HepG2 (cell line): Measurements from ENCODE around the gene FSCN2. TPM values are rescaled to one million over a fixed set of nuclear protein-coding genes. Genes with fewer than 3 reads are reported as not detected.

Experiments
- AGO2 ChIP-seq: fragments of 200-400 bp; formaldehyde crosslinking; optimal IDR thresholded peaks from 2 replicates; pipeline ENCODE3; 2017; ENCODE audit warnings: mild to moderate bottlenecking, low read depth, low read length, moderate library complexity
- HDAC2 ChIP-seq: sonication (generic); formaldehyde crosslinking; IDR thresholded peaks from 2 replicates; pipeline ENCODE4 v1.4.0; 2020; ENCODE audit warnings: missing genetic modification reagents
- NFKB2 ChIP-seq: sonication (generic); formaldehyde crosslinking; IDR thresholded peaks from 2 replicates; pipeline ENCODE4 v1.4.0; 2020; ENCODE audit warnings: missing genetic modification reagents, borderline replicate concordance
- XRCC5 ChIP-seq: fragments of 200-400 bp; formaldehyde crosslinking; optimal IDR thresholded peaks from 2 replicates; pipeline ENCODE3; 2017; ENCODE audit warnings: mild to moderate bottlenecking, low read length
- ZNF260 ChIP-seq: sonication (generic); formaldehyde crosslinking; IDR thresholded peaks from 2 replicates; pipeline ENCODE4 v1.4.0; 2020; ENCODE audit warnings: missing genetic modification reagents, low read depth, mild to moderate bottlenecking, borderline replicate concordance
- ZNF781 ChIP-seq: sonication (generic); formaldehyde crosslinking; IDR thresholded peaks from 2 replicates; pipeline ENCODE4 v1.5.1; 2020; ENCODE audit warnings: borderline replicate concordance, mild to moderate bottlenecking, missing genetic modification reagents; ENCODE audit errors: not compliant biosample characterization
- polyA plus RNA-seq, 8 experiments: library from polyadenylated mRNA; depleted of rRNA in 3 of 8; stranded (reverse) in 7 of 8; unstranded in 1 of 8; fragments of >200 nt; fragmentation: Illumina TruSeq in 4 of 8; extraction: Trizol in 4 of 8; gene quantifications; 2 replicates each; pipeline versions ENCODE4 v1.2.1 to v1.2.3, GENCODE V29; 2011 to 2016; ENCODE audit warnings: low read depth in 4 of 8, missing spikeins in 1 of 8, mixed read lengths in 1 of 8; ENCODE audit not compliant: insufficient read depth in 1 of 8
- total RNA-seq, 5 experiments: library from RNA; depleted of rRNA; stranded (reverse); fragments of >200 nt; fragmentation: Illumina TruSeq; extraction: Trizol; gene quantifications; 2 replicates each; pipeline ENCODE4 v1.2.3, GENCODE V29; 2016; ENCODE audit warnings: low read depth in 1 of 5
- TF ChIP-seq, protein P1 (sequence below): sonication (generic); formaldehyde crosslinking; IDR thresholded peaks from 2 replicates; pipeline ENCODE4 v1.4.0; 2020; ENCODE audit warnings: missing genetic modification reagents, borderline replicate concordance
- TF ChIP-seq, protein P2 (sequence below): sonication (generic); formaldehyde crosslinking; IDR thresholded peaks from 2 replicates; pipeline ENCODE4 v1.4.0; 2020; ENCODE audit warnings: missing genetic modification reagents, borderline replicate concordance
- TF ChIP-seq, protein P3 (sequence below): sonication (generic); formaldehyde crosslinking; IDR thresholded peaks from 2 replicates; pipeline ENCODE4 v1.5.1; 2020; ENCODE audit warnings: mild to moderate bottlenecking, missing genetic modification reagents, moderate library complexity
- TF ChIP-seq, protein P4 (sequence below): sonication (generic); formaldehyde crosslinking; IDR thresholded peaks from 2 replicates; pipeline ENCODE4 v1.5.0; 2020; ENCODE audit warnings: mild to moderate bottlenecking, missing genetic modification reagents, borderline replicate concordance
- TF ChIP-seq, protein P5 (sequence below): sonication (generic); formaldehyde crosslinking; IDR thresholded peaks from 2 replicates; pipeline ENCODE4 v1.5.0; 2020; ENCODE audit warnings: mild to moderate bottlenecking, missing genetic modification reagents, moderate library complexity

FSCN2 gene
- total and polyA plus RNA-seq, 2 of the 13 experiments (the other 11 are each of a cell fraction or from before 2014, with no cell fraction given): 0.09 TPM; not detected in 1

DNA sequence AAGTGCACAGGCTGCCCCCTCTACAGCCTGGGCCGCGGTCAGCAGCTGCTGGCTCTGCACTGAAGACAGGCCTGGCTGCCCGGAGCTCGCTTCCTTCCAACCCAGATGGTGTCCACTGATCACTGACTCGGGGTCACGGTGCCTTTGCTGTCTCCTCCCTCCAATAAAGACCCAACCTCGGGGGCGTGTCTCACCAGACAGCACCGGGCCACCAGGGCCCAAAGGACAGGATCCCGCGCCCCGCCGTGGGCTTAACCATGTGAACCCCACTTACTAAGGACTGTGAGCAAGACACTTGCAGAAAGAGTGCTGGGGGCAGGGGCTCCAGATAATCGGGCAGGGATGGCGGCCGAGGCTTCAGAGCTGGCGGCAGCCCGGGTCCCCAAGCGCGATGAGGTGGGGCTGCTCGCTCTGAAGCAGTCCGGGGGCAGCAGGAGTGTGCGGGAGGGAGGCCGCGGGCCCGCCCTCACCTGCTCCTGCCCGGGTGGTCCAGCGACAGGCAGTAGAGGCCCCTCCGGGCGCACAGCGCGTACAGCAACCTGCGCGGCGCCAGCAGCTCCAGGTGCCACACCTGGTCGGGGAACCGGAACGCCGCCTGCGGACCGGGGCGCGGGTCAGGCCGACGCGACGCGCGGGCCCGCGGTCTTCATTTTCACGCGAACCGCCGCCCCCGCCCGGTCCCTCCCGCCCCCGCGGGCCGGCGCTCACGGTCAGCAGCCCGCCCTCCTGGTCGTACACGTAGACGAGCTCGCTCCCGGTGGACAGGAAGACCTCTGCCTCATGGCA is 23.5 kb downstream of the FSCN2 start (continued):
- TF ChIP-seq, protein P1, sequence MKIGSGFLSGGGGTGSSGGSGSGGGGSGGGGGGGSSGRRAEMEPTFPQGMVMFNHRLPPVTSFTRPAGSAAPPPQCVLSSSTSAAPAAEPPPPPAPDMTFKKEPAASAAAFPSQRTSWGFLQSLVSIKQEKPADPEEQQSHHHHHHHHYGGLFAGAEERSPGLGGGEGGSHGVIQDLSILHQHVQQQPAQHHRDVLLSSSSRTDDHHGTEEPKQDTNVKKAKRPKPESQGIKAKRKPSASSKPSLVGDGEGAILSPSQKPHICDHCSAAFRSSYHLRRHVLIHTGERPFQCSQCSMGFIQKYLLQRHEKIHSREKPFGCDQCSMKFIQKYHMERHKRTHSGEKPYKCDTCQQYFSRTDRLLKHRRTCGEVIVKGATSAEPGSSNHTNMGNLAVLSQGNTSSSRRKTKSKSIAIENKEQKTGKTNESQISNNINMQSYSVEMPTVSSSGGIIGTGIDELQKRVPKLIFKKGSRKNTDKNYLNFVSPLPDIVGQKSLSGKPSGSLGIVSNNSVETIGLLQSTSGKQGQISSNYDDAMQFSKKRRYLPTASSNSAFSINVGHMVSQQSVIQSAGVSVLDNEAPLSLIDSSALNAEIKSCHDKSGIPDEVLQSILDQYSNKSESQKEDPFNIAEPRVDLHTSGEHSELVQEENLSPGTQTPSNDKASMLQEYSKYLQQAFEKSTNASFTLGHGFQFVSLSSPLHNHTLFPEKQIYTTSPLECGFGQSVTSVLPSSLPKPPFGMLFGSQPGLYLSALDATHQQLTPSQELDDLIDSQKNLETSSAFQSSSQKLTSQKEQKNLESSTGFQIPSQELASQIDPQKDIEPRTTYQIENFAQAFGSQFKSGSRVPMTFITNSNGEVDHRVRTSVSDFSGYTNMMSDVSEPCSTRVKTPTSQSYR (CRISPR knock-in tag): no peak
- TF ChIP-seq, protein P2, sequence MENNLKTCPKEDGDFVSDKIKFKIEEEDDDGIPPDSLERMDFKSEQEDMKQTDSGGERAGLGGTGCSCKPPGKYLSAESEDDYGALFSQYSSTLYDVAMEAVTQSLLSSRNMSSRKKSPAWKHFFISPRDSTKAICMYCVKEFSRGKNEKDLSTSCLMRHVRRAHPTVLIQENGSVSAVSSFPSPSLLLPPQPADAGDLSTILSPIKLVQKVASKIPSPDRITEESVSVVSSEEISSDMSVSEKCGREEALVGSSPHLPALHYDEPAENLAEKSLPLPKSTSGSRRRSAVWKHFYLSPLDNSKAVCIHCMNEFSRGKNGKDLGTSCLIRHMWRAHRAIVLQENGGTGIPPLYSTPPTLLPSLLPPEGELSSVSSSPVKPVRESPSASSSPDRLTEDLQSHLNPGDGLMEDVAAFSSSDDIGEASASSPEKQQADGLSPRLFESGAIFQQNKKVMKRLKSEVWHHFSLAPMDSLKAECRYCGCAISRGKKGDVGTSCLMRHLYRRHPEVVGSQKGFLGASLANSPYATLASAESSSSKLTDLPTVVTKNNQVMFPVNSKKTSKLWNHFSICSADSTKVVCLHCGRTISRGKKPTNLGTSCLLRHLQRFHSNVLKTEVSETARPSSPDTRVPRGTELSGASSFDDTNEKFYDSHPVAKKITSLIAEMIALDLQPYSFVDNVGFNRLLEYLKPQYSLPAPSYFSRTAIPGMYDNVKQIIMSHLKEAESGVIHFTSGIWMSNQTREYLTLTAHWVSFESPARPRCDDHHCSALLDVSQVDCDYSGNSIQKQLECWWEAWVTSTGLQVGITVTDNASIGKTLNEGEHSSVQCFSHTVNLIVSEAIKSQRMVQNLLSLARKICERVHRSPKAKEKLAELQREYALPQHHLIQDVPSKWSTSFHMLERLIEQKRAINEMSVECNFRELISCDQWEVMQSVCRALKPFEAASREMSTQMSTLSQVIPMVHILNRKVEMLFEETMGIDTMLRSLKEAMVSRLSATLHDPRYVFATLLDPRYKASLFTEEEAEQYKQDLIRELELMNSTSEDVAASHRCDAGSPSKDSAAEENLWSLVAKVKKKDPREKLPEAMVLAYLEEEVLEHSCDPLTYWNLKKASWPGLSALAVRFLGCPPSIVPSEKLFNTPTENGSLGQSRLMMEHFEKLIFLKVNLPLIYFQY (CRISPR knock-in tag): peak; percentile 56; the same call in 1 of the 2 replicates
- peak; percentile 6; the same call in 1 of the 2 replicates for TF ChIP-seq HDAC2 (CRISPR knock-in tag)
- TF ChIP-seq AGO2: peak; percentile 45
- TF ChIP-seq, protein P3, sequence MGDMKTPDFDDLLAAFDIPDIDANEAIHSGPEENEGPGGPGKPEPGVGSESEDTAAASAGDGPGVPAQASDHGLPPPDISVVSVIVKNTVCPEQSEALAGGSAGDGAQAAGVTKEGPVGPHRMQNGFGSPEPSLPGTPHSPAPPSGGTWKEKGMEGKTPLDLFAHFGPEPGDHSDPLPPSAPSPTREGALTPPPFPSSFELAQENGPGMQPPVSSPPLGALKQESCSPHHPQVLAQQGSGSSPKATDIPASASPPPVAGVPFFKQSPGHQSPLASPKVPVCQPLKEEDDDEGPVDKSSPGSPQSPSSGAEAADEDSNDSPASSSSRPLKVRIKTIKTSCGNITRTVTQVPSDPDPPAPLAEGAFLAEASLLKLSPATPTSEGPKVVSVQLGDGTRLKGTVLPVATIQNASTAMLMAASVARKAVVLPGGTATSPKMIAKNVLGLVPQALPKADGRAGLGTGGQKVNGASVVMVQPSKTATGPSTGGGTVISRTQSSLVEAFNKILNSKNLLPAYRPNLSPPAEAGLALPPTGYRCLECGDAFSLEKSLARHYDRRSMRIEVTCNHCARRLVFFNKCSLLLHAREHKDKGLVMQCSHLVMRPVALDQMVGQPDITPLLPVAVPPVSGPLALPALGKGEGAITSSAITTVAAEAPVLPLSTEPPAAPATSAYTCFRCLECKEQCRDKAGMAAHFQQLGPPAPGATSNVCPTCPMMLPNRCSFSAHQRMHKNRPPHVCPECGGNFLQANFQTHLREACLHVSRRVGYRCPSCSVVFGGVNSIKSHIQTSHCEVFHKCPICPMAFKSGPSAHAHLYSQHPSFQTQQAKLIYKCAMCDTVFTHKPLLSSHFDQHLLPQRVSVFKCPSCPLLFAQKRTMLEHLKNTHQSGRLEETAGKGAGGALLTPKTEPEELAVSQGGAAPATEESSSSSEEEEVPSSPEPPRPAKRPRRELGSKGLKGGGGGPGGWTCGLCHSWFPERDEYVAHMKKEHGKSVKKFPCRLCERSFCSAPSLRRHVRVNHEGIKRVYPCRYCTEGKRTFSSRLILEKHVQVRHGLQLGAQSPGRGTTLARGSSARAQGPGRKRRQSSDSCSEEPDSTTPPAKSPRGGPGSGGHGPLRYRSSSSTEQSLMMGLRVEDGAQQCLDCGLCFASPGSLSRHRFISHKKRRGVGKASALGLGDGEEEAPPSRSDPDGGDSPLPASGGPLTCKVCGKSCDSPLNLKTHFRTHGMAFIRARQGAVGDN (CRISPR knock-in tag): peak; percentile 51
- TF ChIP-seq, protein P4, sequence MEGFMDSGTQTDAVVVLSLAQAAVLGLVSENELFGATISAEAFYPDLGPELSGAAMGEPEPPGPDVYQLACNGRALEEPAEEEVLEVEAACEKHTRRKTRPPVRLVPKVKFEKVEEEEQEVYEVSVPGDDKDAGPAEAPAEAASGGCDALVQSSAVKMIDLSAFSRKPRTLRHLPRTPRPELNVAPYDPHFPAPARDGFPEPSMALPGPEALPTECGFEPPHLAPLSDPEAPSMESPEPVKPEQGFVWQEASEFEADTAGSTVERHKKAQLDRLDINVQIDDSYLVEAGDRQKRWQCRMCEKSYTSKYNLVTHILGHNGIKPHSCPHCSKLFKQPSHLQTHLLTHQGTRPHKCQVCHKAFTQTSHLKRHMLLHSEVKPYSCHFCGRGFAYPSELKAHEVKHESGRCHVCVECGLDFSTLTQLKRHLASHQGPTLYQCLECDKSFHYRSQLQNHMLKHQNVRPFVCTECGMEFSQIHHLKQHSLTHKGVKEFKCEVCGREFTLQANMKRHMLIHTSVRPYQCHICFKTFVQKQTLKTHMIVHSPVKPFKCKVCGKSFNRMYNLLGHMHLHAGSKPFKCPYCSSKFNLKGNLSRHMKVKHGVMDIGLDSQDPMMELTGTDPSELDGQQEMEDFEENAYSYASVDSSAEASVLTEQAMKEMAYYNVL (CRISPR knock-in tag): peak; percentile 32; the same call in 1 of the 2 replicates
- TF ChIP-seq, protein P5, sequence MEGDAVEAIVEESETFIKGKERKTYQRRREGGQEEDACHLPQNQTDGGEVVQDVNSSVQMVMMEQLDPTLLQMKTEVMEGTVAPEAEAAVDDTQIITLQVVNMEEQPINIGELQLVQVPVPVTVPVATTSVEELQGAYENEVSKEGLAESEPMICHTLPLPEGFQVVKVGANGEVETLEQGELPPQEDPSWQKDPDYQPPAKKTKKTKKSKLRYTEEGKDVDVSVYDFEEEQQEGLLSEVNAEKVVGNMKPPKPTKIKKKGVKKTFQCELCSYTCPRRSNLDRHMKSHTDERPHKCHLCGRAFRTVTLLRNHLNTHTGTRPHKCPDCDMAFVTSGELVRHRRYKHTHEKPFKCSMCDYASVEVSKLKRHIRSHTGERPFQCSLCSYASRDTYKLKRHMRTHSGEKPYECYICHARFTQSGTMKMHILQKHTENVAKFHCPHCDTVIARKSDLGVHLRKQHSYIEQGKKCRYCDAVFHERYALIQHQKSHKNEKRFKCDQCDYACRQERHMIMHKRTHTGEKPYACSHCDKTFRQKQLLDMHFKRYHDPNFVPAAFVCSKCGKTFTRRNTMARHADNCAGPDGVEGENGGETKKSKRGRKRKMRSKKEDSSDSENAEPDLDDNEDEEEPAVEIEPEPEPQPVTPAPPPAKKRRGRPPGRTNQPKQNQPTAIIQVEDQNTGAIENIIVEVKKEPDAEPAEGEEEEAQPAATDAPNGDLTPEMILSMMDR (CRISPR knock-in tag): peak; percentile 3; the same call in 1 of the 2 replicates
- TF ChIP-seq ZNF260 (CRISPR knock-in tag): 0 out of 2 replicates have a peak, but pooled peaks have one; percentile 41
- TF ChIP-seq NFKB2 (CRISPR knock-in tag): no peak
- peak; percentile 71 for TF ChIP-seq ZNF781 (CRISPR knock-in tag)
- TF ChIP-seq XRCC5: peak; percentile 65
